Endodermal cell (in vitro differentiated cells): ENCODE results near the gene ZSCAN30. TPM values are rescaled to one million over a fixed set of nuclear protein-coding genes. Genes with fewer than 3 reads are reported as not detected.

ENCODE experiments used
- DNase-seq: peaks from one replicate; pipeline ENCODE4 v3.0.0-alpha.2; 2017
- H3K27ac ChIP-seq: 2 replicates; pipeline ENCODE4 v1.5.1; 2013; ENCODE audit warnings: mild to moderate bottlenecking, low read depth, low read length, moderate library complexity
- H3K27me3 ChIP-seq: 2 replicates; pipeline ENCODE4 v1.6.1; 2013; ENCODE audit warnings: mild to moderate bottlenecking, low read length, moderate library complexity; ENCODE audit not compliant: insufficient read depth, control insufficient read depth, poor library complexity, severe bottlenecking
- H3K36me3 ChIP-seq: 2 replicates; pipeline ENCODE4 v1.7.0; 2013; ENCODE audit warnings: mild to moderate bottlenecking, low read length, moderate library complexity; ENCODE audit not compliant: control insufficient read depth, insufficient read depth
- H3K4me1 ChIP-seq: one replicate; pipeline ENCODE4 v1.7.0; 2013; ENCODE audit warnings: low read length; ENCODE audit not compliant: control insufficient read depth, insufficient read depth
- H3K4me3 ChIP-seq: 2 replicates; pipeline ENCODE4 v1.5.1; 2013; ENCODE audit warnings: mild to moderate bottlenecking, low read length, moderate library complexity
- H3K9ac ChIP-seq: 2 replicates; pipeline ENCODE4 v1.6.1; 2013; ENCODE audit warnings: mild to moderate bottlenecking, low read length, moderate library complexity; ENCODE audit not compliant: poor library complexity, severe bottlenecking; ENCODE audit errors: extremely low read depth
- H3K9me3 ChIP-seq: 2 replicates; pipeline ENCODE4 v1.6.1; 2013; ENCODE audit warnings: mild to moderate bottlenecking, low read length, moderate library complexity; ENCODE audit not compliant: control insufficient read depth
- H3K27ac Mint-ChIP-seq: 2 replicates; pipeline ENCODE4 v1.8.0; 2020; ENCODE audit warnings: mixed read lengths
- H3K27me3 Mint-ChIP-seq: 2 replicates; pipeline ENCODE4 v1.8.0; 2021; ENCODE audit warnings: mild to moderate bottlenecking, mixed read lengths; ENCODE audit not compliant: insufficient read depth
- H3K36me3 Mint-ChIP-seq: 2 replicates; pipeline ENCODE4 v1.8.0; 2020; ENCODE audit warnings: low read depth, mixed read lengths
- H3K4me1 Mint-ChIP-seq: 2 replicates; pipeline ENCODE4 v1.8.0; 2020; ENCODE audit warnings: mixed read lengths
- H3K4me3 Mint-ChIP-seq: 2 replicates; pipeline ENCODE4 v1.8.0; 2020; ENCODE audit warnings: mild to moderate bottlenecking, moderate library complexity, mixed read lengths
- H3K9me3 Mint-ChIP-seq: 2 replicates; pipeline ENCODE4 v1.8.0; 2020; ENCODE audit warnings: mild to moderate bottlenecking, mixed read lengths
- WGBS, 2 experiments: methylation state at CpG; one replicate each; pipeline versions ENCODE4 v1.1.5 to v1.1.7; 2013; ENCODE audit warnings: missing lambda C conversion rate in 2 of 2, mixed read lengths in 1 of 2; ENCODE audit not compliant: insufficient coverage in 1 of 2, insufficient read length in 1 of 2; 5-methylcytosine and 5-hydroxymethylcytosine counted together
- total RNA-seq, 2 donors: library from RNA; stranded (reverse); fragmentation: NEBNext Ultra II Directional in 1 of 2; extraction: Animal tissue kit (Norgen Biotek cat#: 25700) in 1 of 2; gene quantifications; 2 replicates in 1 of 2; 3 replicates in 1 of 2; pipeline ENCODE4 v1.2.1, GENCODE V29; 2021
- TF ChIP-seq, protein P1 (sequence below): fragments of 200-600 bp; sonication (generic); conservative IDR thresholded peaks from 2 replicates; pipeline ENCODE4 v1.5.0; 2021; ENCODE audit warnings: antibody characterized with exemption, mild to moderate bottlenecking

Gene ZSCAN30
- total RNA-seq, 2 donors from 2014 or later = 20.1 to 29.6 TPM

DNA sequence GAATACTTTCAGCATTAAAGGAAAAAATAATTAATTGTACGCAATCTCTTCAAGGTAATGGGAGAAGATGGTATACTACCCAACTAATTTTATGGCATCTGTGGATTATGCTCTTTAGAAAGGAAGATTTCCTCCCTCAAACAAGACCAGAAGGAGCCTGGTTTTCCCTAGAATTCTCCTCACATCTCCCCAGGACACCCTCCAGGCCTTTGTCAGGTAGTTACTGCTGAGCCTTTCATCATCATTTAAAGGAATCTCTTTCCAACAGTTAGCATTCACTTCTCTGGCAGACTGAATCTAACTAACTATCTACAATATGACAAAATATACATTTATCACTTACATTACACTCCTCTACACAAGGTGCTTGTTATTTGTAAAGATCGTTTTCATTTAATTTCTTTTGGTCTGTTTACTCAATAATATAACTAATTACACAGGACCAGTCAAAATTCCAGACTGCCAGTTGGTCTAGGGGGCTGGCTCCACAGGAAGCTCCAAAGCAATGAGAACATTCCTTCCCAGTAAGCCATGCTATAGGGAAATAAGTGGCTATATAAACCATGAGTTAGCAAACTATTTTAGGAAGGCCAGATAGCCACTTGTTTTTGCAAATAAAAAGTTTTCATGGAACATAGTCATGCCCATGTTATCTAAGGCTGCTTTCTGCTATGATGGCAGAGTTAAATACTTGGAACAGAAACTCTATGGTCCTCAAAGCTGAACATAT lies 35.1 kb upstream of the ZSCAN30 start:
- H3K27me3 ChIP-seq = no peaks in the 10 kb centered on the region
- H3K9me3 Mint-ChIP-seq = no peaks in the 10 kb centered on the region
- no peak overlapping the region for H3K4me3 ChIP-seq
- no peak overlapping the region for H3K27ac ChIP-seq
- H3K27me3 Mint-ChIP-seq = no peaks in the 10 kb centered on the region
- H3K4me1 Mint-ChIP-seq = no peaks in the 10 kb centered on the region
- DNase-seq = peak; percentile 65
- H3K9ac ChIP-seq = no peak overlapping the region
- H3K4me3 Mint-ChIP-seq = no peak overlapping the region
- no peaks in the 10 kb centered on the region for H3K9me3 ChIP-seq
- WGBS, 2 experiments = 100% methylated on average over 1 of the region's 2 CpGs; no CpG with 5 or more reads in 1 of the 2 experiments
- H3K4me1 ChIP-seq = no peaks in the 10 kb centered on the region
- no peak overlapping the region for H3K27ac Mint-ChIP-seq
- H3K36me3 ChIP-seq = no peaks in the 10 kb centered on the region
- TF ChIP-seq, protein P1, sequence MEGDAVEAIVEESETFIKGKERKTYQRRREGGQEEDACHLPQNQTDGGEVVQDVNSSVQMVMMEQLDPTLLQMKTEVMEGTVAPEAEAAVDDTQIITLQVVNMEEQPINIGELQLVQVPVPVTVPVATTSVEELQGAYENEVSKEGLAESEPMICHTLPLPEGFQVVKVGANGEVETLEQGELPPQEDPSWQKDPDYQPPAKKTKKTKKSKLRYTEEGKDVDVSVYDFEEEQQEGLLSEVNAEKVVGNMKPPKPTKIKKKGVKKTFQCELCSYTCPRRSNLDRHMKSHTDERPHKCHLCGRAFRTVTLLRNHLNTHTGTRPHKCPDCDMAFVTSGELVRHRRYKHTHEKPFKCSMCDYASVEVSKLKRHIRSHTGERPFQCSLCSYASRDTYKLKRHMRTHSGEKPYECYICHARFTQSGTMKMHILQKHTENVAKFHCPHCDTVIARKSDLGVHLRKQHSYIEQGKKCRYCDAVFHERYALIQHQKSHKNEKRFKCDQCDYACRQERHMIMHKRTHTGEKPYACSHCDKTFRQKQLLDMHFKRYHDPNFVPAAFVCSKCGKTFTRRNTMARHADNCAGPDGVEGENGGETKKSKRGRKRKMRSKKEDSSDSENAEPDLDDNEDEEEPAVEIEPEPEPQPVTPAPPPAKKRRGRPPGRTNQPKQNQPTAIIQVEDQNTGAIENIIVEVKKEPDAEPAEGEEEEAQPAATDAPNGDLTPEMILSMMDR = no peak
- H3K36me3 Mint-ChIP-seq = no peaks in the 10 kb centered on the region

DNA sequence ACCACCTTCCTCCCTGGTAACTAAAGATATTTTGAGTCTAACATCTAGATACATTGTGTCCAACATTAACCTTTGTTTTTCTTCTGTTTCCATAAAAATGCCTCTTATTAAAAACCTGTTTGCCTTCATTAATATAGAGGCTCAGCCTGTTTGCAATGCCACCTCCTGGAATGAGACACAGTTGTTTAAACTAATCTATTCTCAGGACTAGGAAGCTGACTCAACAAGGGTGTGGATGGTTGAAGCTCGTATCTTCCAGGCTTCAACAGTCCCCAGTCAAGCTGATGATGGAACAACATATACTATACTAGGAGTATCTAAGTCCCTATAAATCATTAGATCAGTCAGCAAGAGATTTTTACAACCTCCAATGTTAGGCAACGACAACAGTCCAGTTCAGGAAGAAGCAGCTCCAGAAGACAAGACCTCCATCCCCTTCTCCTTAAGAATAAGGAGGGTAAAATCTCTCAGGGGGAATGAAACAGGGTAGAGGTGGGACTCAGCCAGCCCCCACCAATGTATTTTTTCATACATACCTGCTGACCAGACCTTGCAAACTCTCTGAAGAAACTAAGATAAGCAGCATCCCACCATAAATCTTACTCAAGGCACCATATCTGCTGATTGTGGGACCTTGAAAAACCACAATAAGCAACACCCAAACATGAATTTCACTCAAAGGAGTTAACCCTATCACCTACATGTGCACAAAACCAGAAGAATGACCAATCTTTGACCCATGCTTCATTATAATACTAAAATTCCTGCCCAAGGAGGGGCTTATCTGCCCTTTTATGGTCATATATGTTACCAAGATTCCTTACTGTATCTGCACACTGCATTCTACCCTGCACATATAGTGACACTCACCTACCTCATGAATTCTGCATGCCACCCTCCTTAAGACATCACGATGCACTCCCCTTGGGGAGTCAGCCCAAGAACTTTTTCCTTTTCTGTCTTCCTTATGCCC lies 32.7 kb upstream of the ZSCAN30 start:
- Histone ChIP-seq H3K27ac (no peak overlapping the region), H3K36me3 (no peaks in the 10 kb centered on the region), H3K9me3 (no peaks in the 10 kb centered on the region), H3K4me3 (no peak overlapping the region), H3K4me1 (no peaks in the 10 kb centered on the region), H3K9ac (no peak overlapping the region), H3K27me3 (no peaks in the 10 kb centered on the region)
- Mint-ChIP-seq H3K4me1 (no peaks in the 10 kb centered on the region), H3K36me3 (no peaks in the 10 kb centered on the region), H3K27me3 (no peaks in the 10 kb centered on the region), H3K9me3 (no peaks in the 10 kb centered on the region), H3K27ac (no peak overlapping the region), H3K4me3 (no peak overlapping the region)
- TF ChIP-seq, protein P1 = no peak
- WGBS, 2 experiments = 84 to 93% methylated on average over 2 to 3 of the region's 3 CpGs
- DNase-seq = no peak

DNA sequence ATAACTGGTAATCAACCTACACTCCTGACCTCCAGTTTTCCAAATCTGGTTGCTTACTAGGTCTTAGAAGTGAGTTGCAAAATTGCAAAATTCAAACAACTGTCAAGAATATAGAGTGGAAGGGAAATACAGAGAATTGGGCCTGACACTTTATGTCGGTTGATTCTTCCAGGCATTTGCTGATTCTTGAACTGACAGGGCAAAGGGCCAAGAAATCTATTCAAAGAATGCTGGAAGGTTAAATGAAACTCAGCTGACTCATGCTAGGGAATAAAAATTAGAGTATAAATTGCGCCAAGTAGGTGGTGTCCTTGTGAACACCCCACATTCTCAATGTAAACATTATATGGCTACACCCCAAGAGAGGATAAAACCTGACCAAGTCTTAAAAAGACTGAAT lies 21.5 kb upstream of the ZSCAN30 start:
- WGBS, 2 experiments = 92 to 100% methylated on average over 1 to 2 of the region's 2 CpGs
- H3K4me3 ChIP-seq = no peak overlapping the region
- Mint-ChIP-seq H3K4me1 (no peaks in the 10 kb centered on the region), H3K4me3 (no peak overlapping the region), H3K9me3 (peaks cover 71% of the 10 kb centered on the region), H3K36me3 (peaks cover 42% of the 10 kb centered on the region), H3K27me3 (no peaks in the 10 kb centered on the region), H3K27ac (no peak overlapping the region)
- H3K27me3 ChIP-seq = no peaks in the 10 kb centered on the region
- TF ChIP-seq, protein P1 = no peak
- H3K9me3 ChIP-seq = peaks cover 47% of the 10 kb centered on the region
- H3K4me1 ChIP-seq = no peaks in the 10 kb centered on the region
- no peak overlapping the region for H3K27ac ChIP-seq
- DNase-seq = no peak
- peaks cover 33% of the 10 kb centered on the region for H3K36me3 ChIP-seq
- no peak overlapping the region for H3K9ac ChIP-seq
